ENCODE measurements around the gene NHSL1. TPM values are rescaled to one million over a fixed set of nuclear protein-coding genes. Genes with fewer than 3 reads are reported as not detected.

NHSL1 gene, protein sequence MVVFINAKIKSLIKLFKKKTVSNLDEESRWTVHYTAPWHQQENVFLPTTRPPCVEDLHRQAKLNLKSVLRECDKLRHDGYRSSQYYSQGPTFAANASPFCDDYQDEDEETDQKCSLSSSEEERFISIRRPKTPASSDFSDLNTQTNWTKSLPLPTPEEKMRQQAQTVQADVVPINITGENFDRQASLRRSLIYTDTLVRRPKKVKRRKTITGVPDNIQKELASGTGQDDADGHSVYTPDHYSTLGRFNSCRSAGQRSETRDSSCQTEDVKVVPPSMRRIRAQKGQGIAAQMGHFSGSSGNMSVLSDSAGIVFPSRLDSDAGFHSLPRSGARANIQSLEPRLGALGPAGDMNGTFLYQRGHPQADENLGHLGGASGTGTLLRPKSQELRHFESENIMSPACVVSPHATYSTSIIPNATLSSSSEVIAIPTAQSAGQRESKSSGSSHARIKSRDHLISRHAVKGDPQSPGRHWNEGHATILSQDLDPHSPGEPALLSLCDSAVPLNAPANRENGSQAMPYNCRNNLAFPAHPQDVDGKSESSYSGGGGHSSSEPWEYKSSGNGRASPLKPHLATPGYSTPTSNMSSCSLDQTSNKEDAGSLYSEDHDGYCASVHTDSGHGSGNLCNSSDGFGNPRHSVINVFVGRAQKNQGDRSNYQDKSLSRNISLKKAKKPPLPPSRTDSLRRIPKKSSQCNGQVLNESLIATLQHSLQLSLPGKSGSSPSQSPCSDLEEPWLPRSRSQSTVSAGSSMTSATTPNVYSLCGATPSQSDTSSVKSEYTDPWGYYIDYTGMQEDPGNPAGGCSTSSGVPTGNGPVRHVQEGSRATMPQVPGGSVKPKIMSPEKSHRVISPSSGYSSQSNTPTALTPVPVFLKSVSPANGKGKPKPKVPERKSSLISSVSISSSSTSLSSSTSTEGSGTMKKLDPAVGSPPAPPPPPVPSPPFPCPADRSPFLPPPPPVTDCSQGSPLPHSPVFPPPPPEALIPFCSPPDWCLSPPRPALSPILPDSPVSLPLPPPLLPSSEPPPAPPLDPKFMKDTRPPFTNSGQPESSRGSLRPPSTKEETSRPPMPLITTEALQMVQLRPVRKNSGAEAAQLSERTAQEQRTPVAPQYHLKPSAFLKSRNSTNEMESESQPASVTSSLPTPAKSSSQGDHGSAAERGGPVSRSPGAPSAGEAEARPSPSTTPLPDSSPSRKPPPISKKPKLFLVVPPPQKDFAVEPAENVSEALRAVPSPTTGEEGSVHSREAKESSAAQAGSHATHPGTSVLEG (N-terminal part only)
- total RNA-seq (2014; rRNA removed; shearing (Covaris generic); ENCODE audit: low replicate concordance), result 1.3 and 8.7 TPM in 2 replicates

DNA sequence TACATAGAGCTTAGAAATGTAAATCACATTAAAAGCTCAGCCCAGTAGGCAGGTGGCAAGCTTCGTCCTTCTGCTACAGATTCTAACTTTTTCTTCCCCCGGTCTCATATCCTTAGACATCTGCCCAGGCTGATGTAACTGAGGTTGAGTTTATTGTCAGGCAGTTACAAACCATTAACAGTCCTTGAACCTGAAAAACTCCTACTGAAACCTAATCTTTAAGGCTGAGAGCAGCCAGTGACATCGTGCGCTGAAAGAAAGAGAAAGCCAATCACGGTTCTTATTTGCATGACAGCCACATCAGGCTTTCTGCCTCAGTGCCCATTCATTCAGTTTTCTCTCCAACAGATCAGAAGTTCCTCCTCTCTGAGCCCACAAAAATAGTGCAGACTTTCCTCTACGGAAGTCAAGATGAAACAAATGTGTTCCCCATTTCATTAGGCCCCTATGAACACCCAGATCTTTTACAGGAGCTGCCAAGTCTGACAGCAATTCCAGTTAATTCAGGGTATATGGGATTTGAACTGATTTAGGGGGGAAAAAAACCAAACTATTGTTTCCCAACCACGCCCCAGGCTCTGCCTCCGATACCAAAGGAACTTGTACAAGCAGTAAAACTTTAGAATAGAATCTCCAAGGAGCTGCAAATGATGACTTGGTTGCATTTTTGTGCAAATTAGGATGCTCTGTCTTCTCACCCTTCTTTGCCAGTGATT is at the start of gene NHSL1:
Gene NHSL1, minus strand, starts transcription at position 192 of the 716 bp plus-strand sequence. CDS start 204 bp downstream, outside the sequence.
- no peaks in the 10 kb centered on the region for H3K27me3 ChIP-seq
- H3K4me3 ChIP-seq, result no peak within 1 kb of the TSS
- DNase-seq, result no peak
- no peaks in the 10 kb centered on the region for H3K9me3 ChIP-seq
- no peaks in the 10 kb centered on the region for H3K36me3 ChIP-seq

DNA sequence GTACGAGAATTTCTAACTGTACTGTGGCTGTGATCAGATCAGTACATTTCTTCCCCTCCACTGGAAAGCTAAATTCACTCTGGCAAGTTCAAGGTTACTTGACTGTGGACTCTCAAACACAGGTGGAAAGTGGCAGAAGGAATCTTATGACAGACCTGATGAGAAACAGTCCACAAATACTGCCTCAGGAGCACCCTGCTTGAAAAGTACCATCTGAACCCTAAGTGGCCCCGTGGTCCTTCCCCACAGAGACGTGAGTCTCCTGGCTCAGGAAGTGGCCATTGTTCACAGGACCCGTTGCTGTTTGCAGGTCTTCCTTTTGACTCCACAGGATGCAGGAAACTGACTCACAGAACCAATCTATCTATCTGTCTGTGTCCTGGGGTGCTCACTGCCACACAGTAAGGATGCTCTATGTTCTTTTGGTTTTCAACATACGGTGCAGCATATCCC is 47.5 kb upstream of the NHSL1 start:
- H3K4me3 ChIP-seq, result no peak overlapping the region
- no peaks in the 10 kb centered on the region for H3K9me3 ChIP-seq
- H3K27me3 ChIP-seq, result no peaks in the 10 kb centered on the region
- no peaks in the 10 kb centered on the region; the same call in 1 of the 2 replicates for H3K36me3 ChIP-seq
- peak; percentile 35 for DNase-seq

DNA sequence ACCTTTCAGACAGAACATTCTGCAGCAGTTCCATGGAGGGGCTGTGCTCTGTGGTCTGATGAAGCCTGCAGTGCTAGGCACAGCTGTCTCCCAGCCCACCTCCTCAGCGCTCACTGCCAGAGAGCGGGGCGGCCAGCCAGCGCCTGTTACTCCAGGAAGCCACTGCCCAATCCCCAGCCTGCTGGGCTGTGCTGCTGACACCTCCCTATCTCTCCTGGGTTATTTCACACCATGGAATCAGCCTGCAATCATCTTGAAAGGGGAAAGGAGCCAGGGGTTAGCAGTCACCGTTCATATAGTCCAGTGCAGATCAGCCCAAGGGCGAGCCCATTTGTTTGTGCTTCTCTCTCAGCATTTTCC is 46.3 kb upstream of the NHSL1 start:
- peak; percentile 87 for DNase-seq
- no peaks in the 10 kb centered on the region for H3K9me3 ChIP-seq
- H3K27me3 ChIP-seq, result no peaks in the 10 kb centered on the region
- peak overlapping the region; percentile 38 for H3K4me3 ChIP-seq
- H3K36me3 ChIP-seq, result no peaks in the 10 kb centered on the region; the same call in 1 of the 2 replicates

DNA sequence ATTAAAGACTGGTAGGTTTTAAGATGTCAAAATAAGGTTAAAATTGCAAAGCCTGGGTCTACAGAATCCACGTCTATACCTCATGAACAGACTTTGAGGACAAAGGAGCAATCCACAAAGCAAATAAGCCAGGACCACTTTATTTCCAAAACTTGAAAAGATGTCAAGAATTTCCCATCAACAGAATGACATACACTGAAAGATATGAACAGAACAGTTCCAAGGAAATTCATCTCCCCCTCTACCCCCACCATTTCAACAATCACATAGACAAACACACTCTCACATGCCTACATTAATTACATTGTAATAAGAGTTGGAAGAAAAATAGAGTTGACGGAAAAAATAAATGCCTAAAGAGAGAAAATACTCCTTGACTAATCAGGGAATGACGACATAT is 45.2 kb upstream of the NHSL1 start:
- Histone ChIP-seq H3K36me3 (no peaks in the 10 kb centered on the region; the same call in 1 of the 2 replicates), H3K9me3 (no peaks in the 10 kb centered on the region), H3K4me3 (peak overlapping the region; percentile 38), H3K27me3 (no peaks in the 10 kb centered on the region)
- DNase-seq, result no peak

DNA sequence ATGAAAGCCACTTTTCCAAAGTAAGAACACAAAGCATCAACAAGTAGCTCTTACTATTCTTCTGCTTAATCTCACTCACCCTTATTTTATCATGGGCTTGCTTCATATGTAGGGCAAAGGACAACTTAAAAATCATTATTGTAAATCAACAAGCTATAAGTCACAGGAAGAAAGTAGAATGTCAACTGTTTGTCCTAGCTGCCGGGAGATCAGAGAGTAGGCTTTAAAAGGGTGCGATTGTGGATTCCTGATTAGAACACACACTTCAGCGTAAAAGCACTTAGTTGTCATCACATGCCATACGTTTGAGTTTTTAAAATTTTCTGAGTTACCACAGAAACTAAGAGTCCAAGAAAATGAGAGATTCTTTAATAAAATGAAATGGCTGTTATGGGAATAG is 44.4 kb upstream of the NHSL1 start:
- no peak for DNase-seq
- Histone ChIP-seq H3K4me3 (peak overlapping the region; percentile 38), H3K27me3 (no peaks in the 10 kb centered on the region), H3K9me3 (no peaks in the 10 kb centered on the region), H3K36me3 (no peaks in the 10 kb centered on the region; the same call in 1 of the 2 replicates)

DNA sequence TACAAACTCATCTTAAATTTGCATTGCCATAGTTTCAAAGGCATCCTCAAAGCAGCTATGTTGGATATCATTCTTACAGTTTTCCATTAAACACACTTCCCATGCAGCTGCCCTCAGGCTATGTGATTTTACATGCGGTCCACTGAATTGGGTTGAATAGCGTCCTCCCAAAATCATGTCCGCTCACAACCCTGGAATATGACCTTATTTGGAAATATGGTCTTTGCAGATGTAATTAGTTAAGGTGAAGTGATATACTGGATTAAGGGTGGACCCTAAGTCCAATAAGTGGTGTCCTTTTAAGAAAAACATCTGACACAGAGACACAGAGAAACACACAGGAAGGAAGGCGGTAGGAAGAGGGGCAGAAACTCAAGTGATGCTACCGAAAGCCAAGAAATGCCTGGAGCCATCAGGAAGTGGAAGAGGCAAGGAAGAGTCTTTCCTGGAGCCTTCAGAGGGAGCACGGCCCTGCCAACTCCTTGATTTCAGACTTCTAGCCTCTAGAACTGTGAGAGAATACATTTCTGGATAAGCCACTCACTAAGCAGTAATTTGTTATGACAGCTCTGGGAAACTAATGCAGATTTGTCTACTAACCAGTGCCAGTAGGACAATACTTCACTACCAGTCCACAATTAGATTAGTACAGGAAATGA is 42.7 kb upstream of the NHSL1 start:
- peak overlapping the region; percentile 9 for H3K4me3 ChIP-seq

DNA sequence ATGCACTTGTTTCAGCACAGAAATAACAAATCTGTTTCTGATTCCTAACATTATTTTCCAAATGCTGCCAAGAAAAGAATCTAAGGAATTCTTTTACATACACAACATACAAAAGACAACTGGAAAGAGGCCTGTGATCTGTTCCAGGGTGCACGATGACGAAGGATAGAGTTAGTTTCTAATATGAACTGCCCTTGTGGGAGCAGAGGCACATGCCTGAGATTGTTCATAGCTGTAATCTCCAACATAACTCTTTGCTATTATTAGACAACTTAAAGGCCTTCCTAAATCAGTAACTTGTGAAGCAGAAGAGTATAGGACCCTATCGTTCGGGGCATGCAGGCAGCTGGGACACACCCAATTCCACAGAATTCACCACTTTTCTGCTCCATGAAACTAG is 41.2 kb upstream of the NHSL1 start:
- Histone ChIP-seq H3K36me3 (no peaks in the 10 kb centered on the region; the same call in 1 of the 2 replicates), H3K27me3 (no peaks in the 10 kb centered on the region), H3K4me3 (no peak overlapping the region), H3K9me3 (no peaks in the 10 kb centered on the region)
- DNase-seq, result peak; percentile 67

More for the DNA sequence above, 42.7 kb upstream of the NHSL1 start:
- no peaks in the 10 kb centered on the region; the same call in 1 of the 2 replicates for H3K36me3 ChIP-seq
- no peaks in the 10 kb centered on the region for H3K27me3 ChIP-seq
- peak; percentile 64 for DNase-seq
- no peaks in the 10 kb centered on the region for H3K9me3 ChIP-seq

DNA sequence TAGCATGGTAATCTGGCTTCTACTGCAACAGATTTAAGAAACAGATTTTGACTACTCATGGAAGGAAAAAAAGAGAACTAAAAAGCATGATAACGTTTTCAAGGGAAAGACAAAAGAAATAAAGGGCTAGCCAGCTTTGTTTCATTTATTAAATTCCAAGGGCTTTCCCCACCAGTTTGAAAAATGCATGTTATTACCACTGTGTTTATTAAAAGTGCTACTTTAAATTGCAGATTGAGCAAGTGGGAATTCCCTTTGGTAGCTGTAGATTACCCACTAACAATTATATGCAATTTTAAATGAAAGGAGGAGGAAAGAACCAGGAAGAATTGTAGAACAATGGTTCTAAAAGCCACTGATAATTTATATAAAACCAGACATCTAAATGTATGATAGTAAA is 40.6 kb upstream of the NHSL1 start:
- no peaks in the 10 kb centered on the region for H3K9me3 ChIP-seq
- DNase-seq, result no peak
- no peak overlapping the region for H3K4me3 ChIP-seq
- H3K36me3 ChIP-seq, result no peaks in the 10 kb centered on the region; the same call in 1 of the 2 replicates
- H3K27me3 ChIP-seq, result no peaks in the 10 kb centered on the region

DNA sequence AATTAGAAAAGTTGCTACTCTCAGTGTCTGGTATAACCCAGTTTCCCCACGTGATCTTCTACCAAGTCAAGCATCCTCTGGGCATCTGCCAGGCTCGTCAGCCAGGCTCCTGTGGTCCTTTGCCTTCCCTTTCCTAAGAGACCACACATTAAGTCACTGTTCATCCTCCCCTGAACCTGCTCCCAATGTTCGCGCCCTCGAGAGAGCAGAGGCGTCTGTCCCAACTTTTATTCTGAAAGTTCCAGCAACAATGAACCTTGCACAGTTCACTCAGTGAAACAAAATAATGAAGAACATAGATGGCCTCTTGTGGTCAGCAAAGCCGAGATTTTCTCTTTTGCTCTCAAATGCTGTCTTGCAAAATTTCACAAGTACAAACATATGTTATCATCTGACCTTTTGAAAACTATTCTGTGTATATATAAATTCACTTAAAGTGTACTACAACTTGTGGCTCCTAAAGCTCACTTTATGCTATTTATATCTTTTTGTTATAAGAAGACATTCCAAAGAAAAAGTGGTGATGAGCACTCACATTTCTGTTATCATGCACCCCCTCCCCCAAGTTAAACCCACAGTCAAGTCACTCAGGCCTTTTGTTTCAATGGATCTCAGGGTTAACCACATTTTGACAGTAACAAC is 39.2 kb upstream of the NHSL1 start:
- no peak overlapping the region for H3K4me3 ChIP-seq
- peak; percentile 29 for DNase-seq
- H3K36me3 ChIP-seq, result no peaks in the 10 kb centered on the region; the same call in none of the 2 replicates
- H3K27me3 ChIP-seq, result no peaks in the 10 kb centered on the region
- H3K9me3 ChIP-seq, result no peaks in the 10 kb centered on the region

DNA sequence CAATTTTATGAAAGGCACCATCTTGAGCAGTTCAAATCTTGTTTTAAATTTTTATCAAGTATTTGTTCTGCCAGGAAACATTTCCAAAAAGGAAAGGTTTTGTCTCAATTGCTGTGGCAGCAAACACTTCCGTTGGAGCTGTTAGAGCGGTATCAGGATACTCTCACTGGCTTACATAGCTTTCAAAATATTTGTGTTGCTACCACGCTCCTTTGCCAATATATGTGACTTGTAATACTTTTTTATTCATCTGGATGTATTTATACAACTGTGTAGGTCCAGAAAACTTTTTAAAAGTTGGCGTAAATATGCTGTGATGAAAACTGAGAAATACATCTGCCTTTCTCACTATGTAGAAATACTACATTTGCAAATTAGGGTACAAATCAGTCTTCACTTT is 37.8 kb upstream of the NHSL1 start:
- Histone ChIP-seq H3K9me3 (no peaks in the 10 kb centered on the region), H3K4me3 (no peak overlapping the region), H3K27me3 (no peaks in the 10 kb centered on the region), H3K36me3 (no peaks in the 10 kb centered on the region; the same call in none of the 2 replicates)
- DNase-seq, result peak; percentile 15

DNA sequence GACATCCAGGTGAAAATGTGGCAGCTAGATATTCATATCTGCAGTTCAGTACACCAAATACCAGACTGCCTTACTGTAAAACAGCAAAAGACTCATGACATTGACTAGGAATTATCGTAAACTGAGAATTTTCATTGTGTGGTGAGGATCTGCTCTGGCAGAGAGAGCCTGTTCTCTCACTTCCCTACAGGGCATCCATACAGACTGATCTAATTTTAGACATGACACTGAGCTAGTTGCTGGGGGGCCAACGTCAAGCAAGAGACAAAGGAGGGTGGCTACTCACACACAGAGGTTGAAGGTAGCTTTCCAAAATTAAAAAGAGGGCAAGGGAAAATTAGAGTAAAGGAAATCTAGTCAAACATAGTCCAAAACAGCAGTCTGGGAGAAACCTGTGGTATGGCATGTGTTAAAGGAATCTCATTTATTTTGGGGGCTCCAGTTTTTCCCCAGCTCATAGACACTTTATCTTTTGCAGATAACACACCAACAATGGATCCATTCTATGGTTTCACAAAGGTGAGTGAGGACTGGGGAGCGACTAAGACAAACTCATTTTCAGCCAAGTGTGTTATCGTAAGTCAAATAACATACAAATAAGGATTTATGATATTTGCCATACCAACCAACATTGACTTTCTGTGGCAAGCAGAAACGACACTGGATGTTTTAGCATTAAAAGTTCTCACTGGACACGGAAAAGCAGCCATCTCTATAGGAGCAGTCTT is 36.6 kb upstream of the NHSL1 start:
- no peaks in the 10 kb centered on the region for H3K27me3 ChIP-seq
- no peak for DNase-seq
- H3K4me3 ChIP-seq, result no peak overlapping the region
- H3K36me3 ChIP-seq, result no peaks in the 10 kb centered on the region; the same call in none of the 2 replicates
- H3K9me3 ChIP-seq, result no peaks in the 10 kb centered on the region

DNA sequence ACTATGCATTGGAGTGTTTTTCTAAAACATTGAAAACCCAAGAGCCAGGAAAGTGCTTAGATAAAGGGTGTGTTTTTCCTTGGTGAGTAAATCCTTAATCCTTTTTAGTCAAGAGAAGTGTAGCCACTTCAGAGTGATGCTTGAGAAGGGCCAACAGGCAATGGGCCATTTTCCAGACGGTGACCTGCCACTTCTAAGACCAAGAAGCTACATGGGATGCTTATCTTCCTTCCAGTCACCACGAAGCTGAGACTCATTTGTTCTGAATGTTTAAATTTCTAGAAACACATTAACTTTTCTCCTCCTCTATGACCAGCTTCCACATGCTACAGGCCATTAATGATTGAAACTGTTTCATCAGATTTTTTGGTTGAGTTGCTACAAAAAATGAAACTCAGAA is 34.4 kb upstream of the NHSL1 start:
- no peaks in the 10 kb centered on the region; the same call in none of the 2 replicates for H3K36me3 ChIP-seq

DNA sequence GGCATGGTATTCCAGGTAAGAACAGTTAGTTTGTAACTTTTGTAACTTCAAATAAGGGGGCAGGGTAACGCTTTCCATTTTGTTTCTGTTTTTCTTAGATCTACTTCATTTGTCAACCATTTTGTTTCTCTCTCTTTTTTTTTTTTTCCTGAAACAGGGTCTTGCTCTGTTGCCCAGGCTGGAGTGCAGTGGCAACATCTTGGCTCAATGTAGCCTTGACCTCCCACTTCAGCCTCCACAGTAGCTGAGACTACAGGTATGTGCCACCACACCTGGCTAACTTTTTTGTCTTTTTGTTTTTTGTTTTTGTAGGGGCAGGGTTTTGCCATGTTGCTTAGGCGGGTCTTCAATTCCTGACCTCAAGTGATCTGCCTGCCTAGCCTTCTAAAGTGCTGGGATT is 32.1 kb upstream of the NHSL1 start:
- no peaks in the 10 kb centered on the region; the same call in none of the 2 replicates for H3K36me3 ChIP-seq
- no peak for DNase-seq
- H3K4me3 ChIP-seq, result no peak overlapping the region
- no peaks in the 10 kb centered on the region for H3K9me3 ChIP-seq
- H3K27me3 ChIP-seq, result no peaks in the 10 kb centered on the region

More for the DNA sequence above, 34.4 kb upstream of the NHSL1 start:
- H3K9me3 ChIP-seq, result no peaks in the 10 kb centered on the region
- no peak overlapping the region for H3K4me3 ChIP-seq
- DNase-seq, result no peak
- no peaks in the 10 kb centered on the region for H3K27me3 ChIP-seq

DNA sequence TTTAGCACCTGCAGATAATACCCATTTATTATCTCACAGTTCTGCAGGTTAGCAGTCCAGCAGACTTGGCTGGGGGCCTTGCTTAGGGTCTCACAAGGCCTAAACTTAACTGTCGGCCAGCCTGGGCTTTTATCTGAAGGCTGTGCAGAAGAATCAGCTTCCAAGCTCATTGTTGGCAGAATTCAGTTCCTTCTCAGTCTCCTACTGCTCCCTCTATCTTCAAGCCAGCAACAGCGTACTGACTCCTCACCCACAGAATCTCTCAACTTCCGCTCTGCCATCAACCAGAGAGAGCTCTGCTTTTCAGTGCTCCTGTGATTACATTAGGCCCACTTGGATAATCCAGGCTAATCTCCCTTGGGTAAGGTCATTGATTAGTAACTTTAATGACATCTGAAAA is 30.2 kb upstream of the NHSL1 start:
- DNase-seq, result no peak
- no peaks in the 10 kb centered on the region for H3K27me3 ChIP-seq
- H3K36me3 ChIP-seq, result no peaks in the 10 kb centered on the region; the same call in none of the 2 replicates
- H3K4me3 ChIP-seq, result no peak overlapping the region
- H3K9me3 ChIP-seq, result no peaks in the 10 kb centered on the region
